Measurements from ENCODE around the gene NPPA. TPM values are rescaled to one million over a fixed set of nuclear protein-coding genes. Genes with fewer than 3 reads are reported as not detected.
"Not testable (repeated sequence)": the region's sequence is repeated elsewhere in the genome, so short reads cannot be mapped to it uniquely, and the experiment has no call there.

NPPA gene
- total RNA-seq, 3 donors from 2014 or later (not counting 1 experiment from before 2014, with no cell fraction given), result not detected

DNA sequence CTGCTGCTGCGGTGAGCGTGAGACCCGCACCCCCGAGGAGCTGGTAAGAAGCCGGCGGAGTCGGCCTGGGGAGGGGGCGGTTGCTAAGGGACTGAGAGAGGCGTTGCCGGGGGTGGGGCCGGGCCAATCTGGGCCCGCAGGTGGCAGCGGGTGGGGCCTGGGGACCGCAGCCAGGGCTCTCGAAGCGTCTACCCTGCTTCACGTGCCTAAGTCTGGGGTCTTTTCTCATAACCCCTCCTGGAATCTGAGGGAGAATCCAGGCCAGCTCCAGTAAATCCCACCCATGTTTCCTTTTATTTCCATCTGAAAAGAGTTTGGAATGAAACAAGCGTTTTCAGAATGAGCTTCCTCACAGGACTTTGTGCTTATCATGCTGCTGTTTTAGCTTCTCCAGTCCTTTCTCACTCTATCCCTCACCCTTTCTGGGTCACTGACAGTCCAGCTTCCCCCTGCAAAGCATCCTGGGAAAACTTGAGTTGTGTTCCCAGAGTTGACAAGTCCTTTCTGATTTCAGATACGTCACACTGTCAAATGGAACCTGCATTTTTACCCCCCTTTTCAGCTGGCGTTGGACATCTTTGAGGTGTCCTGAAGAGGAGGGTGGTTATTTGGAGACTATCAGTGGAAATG lies 41.2 kb downstream of the NPPA start:
- 2% methylated on average over 20 of the region's 20 CpGs for WGBS (ENCODE audit: insufficient coverage)
- peak overlapping the region; percentile 99 for H3K4me3 Mint-ChIP-seq
- DNase-seq, result peak in 1 of 2 donors; percentile 41
- H3K36me3 ChIP-seq (ENCODE audit: control insufficient read depth, insufficient read depth, low read length), result peaks cover 2% of the 10 kb centered on the region
- peaks cover 48% of the 10 kb centered on the region for H3K4me1 ChIP-seq (ENCODE audit: control insufficient read depth, insufficient read depth, low read length)
- H3K9me3 Mint-ChIP-seq, result no peaks in the 10 kb centered on the region
- peak overlapping the region; percentile 90 for H3K4me3 ChIP-seq (ENCODE audit: low read length)
- no peaks in the 10 kb centered on the region for H3K27me3 ChIP-seq (ENCODE audit: control insufficient read depth, insufficient read depth, low read length)
- peak overlapping the region; percentile 95 to 97 for H3K27ac Mint-ChIP-seq
- intact Hi-C loops (cut with micrococcal nuclease), result loop anchor here (10.0 kb wide), 1 partner anchor 152 kb away; the partner anchor contains the start of genes FBXO2 and FBXO44
- no peaks in the 10 kb centered on the region for H3K9me3 ChIP-seq (ENCODE audit: control insufficient read depth, insufficient read depth, low read length)
- peak overlapping the region; percentile 94 for H3K27ac ChIP-seq (ENCODE audit: low read length)
- H3K4me1 Mint-ChIP-seq, result peaks cover 62 to 64% of the 10 kb centered on the region in 2 donors
- H3K36me3 Mint-ChIP-seq, result no peaks in the 10 kb centered on the region
- ATAC-seq, result peak; percentile 39 to 66 (median 53)
- TF ChIP-seq, protein P1, sequence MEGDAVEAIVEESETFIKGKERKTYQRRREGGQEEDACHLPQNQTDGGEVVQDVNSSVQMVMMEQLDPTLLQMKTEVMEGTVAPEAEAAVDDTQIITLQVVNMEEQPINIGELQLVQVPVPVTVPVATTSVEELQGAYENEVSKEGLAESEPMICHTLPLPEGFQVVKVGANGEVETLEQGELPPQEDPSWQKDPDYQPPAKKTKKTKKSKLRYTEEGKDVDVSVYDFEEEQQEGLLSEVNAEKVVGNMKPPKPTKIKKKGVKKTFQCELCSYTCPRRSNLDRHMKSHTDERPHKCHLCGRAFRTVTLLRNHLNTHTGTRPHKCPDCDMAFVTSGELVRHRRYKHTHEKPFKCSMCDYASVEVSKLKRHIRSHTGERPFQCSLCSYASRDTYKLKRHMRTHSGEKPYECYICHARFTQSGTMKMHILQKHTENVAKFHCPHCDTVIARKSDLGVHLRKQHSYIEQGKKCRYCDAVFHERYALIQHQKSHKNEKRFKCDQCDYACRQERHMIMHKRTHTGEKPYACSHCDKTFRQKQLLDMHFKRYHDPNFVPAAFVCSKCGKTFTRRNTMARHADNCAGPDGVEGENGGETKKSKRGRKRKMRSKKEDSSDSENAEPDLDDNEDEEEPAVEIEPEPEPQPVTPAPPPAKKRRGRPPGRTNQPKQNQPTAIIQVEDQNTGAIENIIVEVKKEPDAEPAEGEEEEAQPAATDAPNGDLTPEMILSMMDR (IDR thresholded peaks at IDR 0.05), result no peak
- H3K27me3 Mint-ChIP-seq (ENCODE audit: low read depth in 2 of 2), result no peaks in the 10 kb centered on the region

DNA sequence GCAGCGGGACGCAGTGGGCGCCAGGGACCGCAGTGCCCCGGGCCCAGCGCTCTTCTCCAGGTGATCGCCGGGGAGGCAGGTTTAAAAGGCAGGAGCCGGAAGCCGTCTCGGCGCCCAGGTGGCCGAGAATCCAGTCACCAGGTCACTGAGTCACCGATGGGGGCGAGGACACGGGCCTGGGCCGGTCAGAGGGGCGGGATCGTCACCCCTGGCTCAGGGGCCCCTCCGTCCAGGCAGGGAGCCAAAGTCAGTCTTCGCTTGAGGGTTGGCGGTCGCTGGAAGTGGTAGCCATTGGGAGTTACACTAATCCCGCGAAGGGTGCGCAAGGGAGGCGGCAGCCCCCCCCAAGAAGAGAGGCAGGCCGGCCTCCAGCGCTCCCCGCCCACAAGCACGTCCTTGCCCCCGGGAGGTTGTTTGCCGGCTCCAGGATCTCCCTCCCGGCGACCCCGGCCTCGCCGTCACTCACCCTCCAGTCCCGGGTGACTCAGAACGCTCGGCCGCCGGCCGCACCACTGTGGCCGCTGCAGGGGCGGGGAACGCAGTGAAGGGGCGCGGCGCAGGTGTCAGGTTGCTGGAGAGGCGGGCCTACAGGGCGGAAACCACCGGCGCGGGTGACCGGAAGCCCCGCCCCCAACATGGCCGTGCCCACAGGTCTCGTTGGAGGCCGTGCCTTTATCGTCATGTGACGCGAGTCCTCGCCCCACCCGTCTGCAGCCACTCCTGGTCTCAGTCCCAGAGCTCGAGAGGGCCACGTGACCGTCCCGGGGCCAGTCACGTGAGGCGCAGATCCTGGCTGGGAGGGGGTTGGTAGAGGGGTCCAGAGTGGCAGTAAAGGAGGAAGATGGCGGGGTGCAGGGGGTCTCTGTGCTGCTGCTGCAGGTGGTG lies 41.9 kb downstream of the NPPA start, which contains the start of the genes CLCN6 and MTHFR:
TSS of gene CLCN6 (plus strand) at position 770 of the 885 bp plus-strand sequence. CDS start at position 842, 72 bp downstream.
TSS of gene MTHFR (minus strand) at position 543 of the 885 bp plus-strand sequence. CDS start 2,848 bp downstream, outside the sequence.
- WGBS (ENCODE audit: insufficient coverage), result under 1% methylated on average over 72 of the region's 72 CpGs
- Histone ChIP-seq H3K36me3 (ENCODE audit: control insufficient read depth, insufficient read depth, low read length) (peaks cover 8% of the 10 kb centered on the region), H3K4me1 (ENCODE audit: control insufficient read depth, insufficient read depth, low read length) (peaks cover 48% of the 10 kb centered on the region), H3K9me3 (ENCODE audit: control insufficient read depth, insufficient read depth, low read length) (no peaks in the 10 kb centered on the region), H3K27ac (ENCODE audit: low read length) (peak within 1 kb of the TSS; percentile 94), H3K27me3 (ENCODE audit: control insufficient read depth, insufficient read depth, low read length) (no peaks in the 10 kb centered on the region), H3K4me3 (ENCODE audit: low read length) (peak within 1 kb of the TSS; percentile 90)
- peak; percentile 77 to 93 (median 86) for ATAC-seq
- DNase-seq, result peak; percentile 98 to 99
- H3K36me3 Mint-ChIP-seq, result no peaks in the 10 kb centered on the region
- H3K4me3 Mint-ChIP-seq, result peak within 1 kb of the TSS; percentile 99
- intact Hi-C loops (cut with micrococcal nuclease), result loop anchor here (10.0 kb wide), 1 partner anchor 151 kb away; the partner anchor contains the start of genes FBXO2 and FBXO44
- TF ChIP-seq, protein P1 (IDR thresholded peaks at IDR 0.05), result no peak
- H3K4me1 Mint-ChIP-seq, result peaks cover 63 to 68% of the 10 kb centered on the region in 2 donors
- no peaks in the 10 kb centered on the region for H3K27me3 Mint-ChIP-seq (ENCODE audit: low read depth in 2 of 2)
- peak within 1 kb of the TSS; percentile 95 to 97 for H3K27ac Mint-ChIP-seq
- H3K9me3 Mint-ChIP-seq, result no peaks in the 10 kb centered on the region

DNA sequence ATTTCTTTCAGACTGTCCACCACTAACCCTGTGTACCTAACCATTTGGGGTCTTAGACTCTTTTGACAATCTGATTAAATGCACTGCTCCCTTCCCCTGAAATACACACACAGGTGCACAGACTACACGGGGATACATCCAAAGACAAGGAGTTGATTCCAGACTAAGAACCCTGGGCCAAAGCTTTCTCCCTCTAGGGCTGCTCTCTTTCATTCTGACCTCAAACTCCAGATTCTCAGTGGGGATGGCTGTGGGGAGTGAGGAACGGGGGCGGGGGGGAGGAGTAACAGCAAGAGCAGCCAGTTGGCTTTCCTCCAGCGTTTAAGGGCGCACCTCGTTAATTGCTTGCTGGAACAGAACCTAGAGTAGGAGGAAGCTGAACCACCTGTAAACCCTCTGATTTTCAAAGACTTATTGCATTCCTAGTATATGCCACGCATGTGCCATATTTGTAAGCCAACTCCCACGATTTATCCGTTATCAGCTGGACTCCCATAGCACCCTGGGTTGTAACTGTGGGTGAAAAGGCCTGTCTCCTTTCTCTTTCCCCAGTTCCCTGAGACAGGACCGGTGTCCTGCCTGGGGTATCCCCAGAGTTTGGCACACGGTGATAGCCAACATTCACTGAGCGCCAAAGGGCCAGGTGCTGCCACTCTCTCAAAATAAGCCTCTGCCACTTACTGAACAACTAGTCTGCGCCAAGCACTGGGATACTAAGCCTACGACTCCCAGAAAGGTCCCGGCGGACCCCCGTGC lies 42.7 kb downstream of the NPPA start:
- H3K36me3 Mint-ChIP-seq, result no peaks in the 10 kb centered on the region
- peak overlapping the region; percentile 95 to 97 for H3K27ac Mint-ChIP-seq
- Histone ChIP-seq H3K27me3 (ENCODE audit: control insufficient read depth, insufficient read depth, low read length) (no peaks in the 10 kb centered on the region), H3K4me1 (ENCODE audit: control insufficient read depth, insufficient read depth, low read length) (peaks cover 48% of the 10 kb centered on the region), H3K9me3 (ENCODE audit: control insufficient read depth, insufficient read depth, low read length) (no peaks in the 10 kb centered on the region), H3K27ac (ENCODE audit: low read length) (peak overlapping the region; percentile 94), H3K36me3 (ENCODE audit: control insufficient read depth, insufficient read depth, low read length) (peaks cover 14% of the 10 kb centered on the region), H3K4me3 (ENCODE audit: low read length) (peak overlapping the region; percentile 90)
- TF ChIP-seq, protein P1 (IDR thresholded peaks at IDR 0.05), result no peak
- 9% methylated on average over 17 of the region's 17 CpGs for WGBS (ENCODE audit: insufficient coverage)
- H3K4me1 Mint-ChIP-seq, result peaks cover 68% of the 10 kb centered on the region in 2 donors
- peak overlapping the region; percentile 99 for H3K4me3 Mint-ChIP-seq
- intact Hi-C loops (cut with micrococcal nuclease), result loop anchor here (10.0 kb wide), 1 partner anchor 150 kb away; the partner anchor contains the start of genes FBXO2 and FBXO44
- H3K27me3 Mint-ChIP-seq (ENCODE audit: low read depth in 2 of 2), result no peaks in the 10 kb centered on the region
- no peaks in the 10 kb centered on the region for H3K9me3 Mint-ChIP-seq
- ATAC-seq, result no peak
- peak in 1 of 2 donors; percentile 64 for DNase-seq

DNA sequence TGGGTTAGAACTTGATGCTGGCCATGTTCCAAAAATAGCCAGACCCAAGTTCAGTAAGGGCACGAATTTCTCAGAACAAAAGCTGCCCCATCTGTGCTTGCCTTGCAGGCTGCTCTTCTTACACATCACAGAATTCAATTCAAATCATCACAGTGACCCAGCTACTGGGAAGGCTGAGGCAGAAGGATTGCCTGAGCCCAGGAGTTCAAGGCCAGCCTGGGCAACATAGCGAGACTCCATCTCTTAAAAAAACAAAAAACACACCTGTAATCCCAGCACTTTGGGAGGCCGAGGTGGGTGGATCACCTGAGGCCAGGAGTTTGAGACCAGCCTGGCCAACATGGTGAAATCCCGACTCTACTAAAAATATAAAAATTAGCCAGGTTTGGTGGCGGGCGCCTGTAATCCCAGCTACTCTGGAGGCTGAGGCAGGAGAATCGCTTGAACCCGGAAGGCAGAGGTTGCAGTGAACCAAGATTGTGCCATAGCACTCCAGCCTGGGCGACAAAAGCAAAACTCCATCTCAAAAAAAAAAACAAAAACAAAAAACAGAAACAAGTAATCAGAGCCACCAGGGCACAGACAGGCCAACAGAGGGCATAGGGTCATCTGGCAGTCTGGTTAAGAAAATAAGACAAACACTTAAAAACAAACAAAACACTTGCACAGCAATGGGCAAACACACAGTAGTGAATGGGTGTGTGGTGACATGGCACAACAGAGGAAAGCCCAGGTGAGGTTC lies 43.5 kb downstream of the NPPA start:
- Histone ChIP-seq H3K27ac (ENCODE audit: low read length) (peak overlapping the region; percentile 34), H3K36me3 (ENCODE audit: control insufficient read depth, insufficient read depth, low read length) (peaks cover 18% of the 10 kb centered on the region), H3K4me1 (ENCODE audit: control insufficient read depth, insufficient read depth, low read length) (peaks cover 48% of the 10 kb centered on the region)
- H3K4me3 Mint-ChIP-seq, result peak overlapping the region; percentile 99
- not testable (repeated sequence) for H3K4me3 ChIP-seq (ENCODE audit: low read length); ATAC-seq; H3K9me3 ChIP-seq (ENCODE audit: control insufficient read depth, insufficient read depth, low read length); H3K27me3 ChIP-seq (ENCODE audit: control insufficient read depth, insufficient read depth, low read length); DNase-seq; H3K9me3 Mint-ChIP-seq; H3K27me3 Mint-ChIP-seq (ENCODE audit: low read depth in 2 of 2); H3K36me3 Mint-ChIP-seq
- WGBS (ENCODE audit: insufficient coverage), result 73% methylated on average over 9 of the region's 9 CpGs
- H3K4me1 Mint-ChIP-seq, result peaks cover 68% of the 10 kb centered on the region in 2 donors
- peak overlapping the region; percentile 95 to 97 for H3K27ac Mint-ChIP-seq
- intact Hi-C loops (cut with micrococcal nuclease), result loop anchor here (2.0 to 10.0 kb wide), 2 partner anchors 67 to 149 kb away; partner anchors contain the start of genes AGTRAP, FBXO2 and FBXO44

Measured in natural killer cell (primary cell).